Mesendoderm (in vitro differentiated cells): Measurements from ENCODE around the gene SAFB2.

Source experiments
- DNase-seq: peaks from one replicate; pipeline ENCODE4 v3.0.0; 2013
- H2AK5ac ChIP-seq: 2 replicates; pipeline ENCODE4 v1.6.1; 2013; ENCODE audit warnings: low read length, inconsistent platforms
- H2BK120ac ChIP-seq: 2 replicates; pipeline ENCODE4 v1.6.1; 2013; ENCODE audit warnings: low read depth, mild to moderate bottlenecking, low read length, moderate library complexity, mixed read lengths
- H2BK15ac ChIP-seq: replicated peaks from 2 replicates; pipeline ENCODE4 v1.6.1; 2013; ENCODE audit warnings: low read depth, mild to moderate bottlenecking, moderate library complexity
- H2BK5ac ChIP-seq: 2 replicates; pipeline ENCODE4 v1.6.1; 2013; ENCODE audit warnings: low read length, inconsistent platforms
- H3K18ac ChIP-seq: 2 replicates; pipeline ENCODE4 v1.6.1; 2013; ENCODE audit warnings: mild to moderate bottlenecking, low read length, mixed read lengths
- H3K23ac ChIP-seq: one replicate; pipeline ENCODE4 v1.6.1; 2013; ENCODE audit warnings: low read length
- H3K27ac ChIP-seq: 2 replicates; pipeline ENCODE4 v1.5.1; 2013; ENCODE audit warnings: low read depth, mild to moderate bottlenecking, inconsistent platforms, low read length, moderate library complexity
- H3K27me3 ChIP-seq: 2 replicates; pipeline ENCODE4 v1.6.1; 2013; ENCODE audit warnings: low read length, control low read depth, mild to moderate bottlenecking, inconsistent platforms; ENCODE audit not compliant: insufficient read depth, poor library complexity
- H3K36me3 ChIP-seq: 2 replicates; pipeline ENCODE4 v1.6.1; 2013; ENCODE audit warnings: low read length, inconsistent platforms; ENCODE audit not compliant: control insufficient read depth, insufficient read depth
- H3K4ac ChIP-seq: one replicate; pipeline ENCODE4 v1.6.1; 2013; ENCODE audit warnings: low read depth, mild to moderate bottlenecking, low read length, moderate library complexity
- H3K4me1 ChIP-seq: 2 replicates; pipeline ENCODE4 v1.6.1; 2013; ENCODE audit warnings: low read depth, low read length, inconsistent platforms; ENCODE audit not compliant: control insufficient read depth
- H3K4me2 ChIP-seq: 2 replicates; pipeline ENCODE4 v1.6.1; 2013; ENCODE audit warnings: low read length
- H3K4me3 ChIP-seq: 2 replicates; pipeline ENCODE4 v1.5.1; 2013; ENCODE audit warnings: mild to moderate bottlenecking, low read length
- H3K56ac ChIP-seq: one replicate; pipeline ENCODE4 v1.6.1; 2013; ENCODE audit warnings: low read length
- H3K79me1 ChIP-seq: 2 replicates; pipeline ENCODE4 v1.6.1; 2013; ENCODE audit warnings: low read length, inconsistent platforms
- H3K79me2 ChIP-seq: 2 replicates; pipeline ENCODE4 v1.6.1; 2013; ENCODE audit warnings: mild to moderate bottlenecking, low read length; ENCODE audit not compliant: control insufficient read depth, insufficient read depth
- H3K9ac ChIP-seq: 2 replicates; pipeline ENCODE4 v1.6.1; 2013; ENCODE audit warnings: low read length, inconsistent platforms
- H4K5ac ChIP-seq: one replicate; pipeline ENCODE4 v1.6.1; 2013; ENCODE audit warnings: low read length
- H4K8ac ChIP-seq: one replicate; pipeline ENCODE4 v1.6.1; 2013; ENCODE audit warnings: low read depth, mild to moderate bottlenecking, control low read depth, low read length, moderate library complexity
- WGBS: extraction: QIAGEN DNeasy Blood & Tissue Kit; methylation state at CpG from one replicate; pipeline ENCODE4 v1.1.7; 2013; ENCODE audit warnings: low lambda C conversion rate, missing lambda C conversion rate; ENCODE audit not compliant: insufficient coverage; ENCODE audit errors: extremely low coverage; 5-methylcytosine and 5-hydroxymethylcytosine counted together

SAFB2 gene

GRCh38 chr19:5665781-5666513 lies 43.4 kb upstream of the SAFB2 start:
- Histone ChIP-seq H2BK15ac (no peak overlapping the region), H3K18ac (no peak overlapping the region), H3K4me2 (no peak overlapping the region), H3K27me3 (no peaks in the 10 kb centered on the region), H2BK5ac (no peak overlapping the region), H3K4me1 (peaks cover 3% of the 10 kb centered on the region), H2BK120ac (no peak overlapping the region), H3K36me3 (peaks cover 20% of the 10 kb centered on the region), H3K79me2 (no peaks in the 10 kb centered on the region), H4K5ac (no peak overlapping the region), H3K9ac (no peak overlapping the region), H3K27ac (no peak overlapping the region), H3K4ac (no peak overlapping the region), H3K4me3 (no peak overlapping the region), H3K79me1 (no peaks in the 10 kb centered on the region), H3K56ac (no peak overlapping the region), H3K23ac (no peak overlapping the region), H2AK5ac (no peak overlapping the region), H4K8ac (no peak overlapping the region)
- no CpG with 5 or more reads among the region's 10 CpGs for WGBS
- DNase-seq = no peak

- Histone ChIP-seq H3K79me2 (no peaks in the 10 kb centered on the region), H3K9ac (no peak overlapping the region), H3K27me3 (no peaks in the 10 kb centered on the region), H2BK15ac (no peak overlapping the region), H3K18ac (no peak overlapping the region), H3K23ac (no peak overlapping the region), H2BK120ac (no peak overlapping the region), H4K8ac (no peak overlapping the region), H3K4me1 (peaks cover 3% of the 10 kb centered on the region), H4K5ac (no peak overlapping the region), H3K4me3 (no peak overlapping the region), H2BK5ac (no peak overlapping the region), H3K79me1 (no peaks in the 10 kb centered on the region), H3K56ac (no peak overlapping the region), H2AK5ac (no peak overlapping the region), H3K4ac (no peak overlapping the region), H3K4me2 (no peak overlapping the region), H3K36me3 (peaks cover 23% of the 10 kb centered on the region), H3K27ac (no peak overlapping the region)
- no peak for DNase-seq
- WGBS = no CpG with 5 or more reads among the region's 2 CpGs
These were observed 41.9 kb upstream of the SAFB2 start for GRCh38 chr19:5664515-5664914.

GRCh38 chr19:5663904-5664303 lies 41.3 kb upstream of the SAFB2 start:
- no peaks in the 10 kb centered on the region for H3K79me1 ChIP-seq

GRCh38 chr19:5661483-5661882 lies 38.9 kb upstream of the SAFB2 start:
- Histone ChIP-seq H3K27ac (no peak overlapping the region), H3K79me1 (no peaks in the 10 kb centered on the region), H4K8ac (no peak overlapping the region), H2AK5ac (no peak overlapping the region), H3K18ac (no peak overlapping the region), H2BK5ac (no peak overlapping the region), H3K36me3 (peaks cover 24% of the 10 kb centered on the region), H3K4me2 (no peak overlapping the region), H3K56ac (no peak overlapping the region), H3K4ac (no peak overlapping the region), H3K23ac (no peak overlapping the region), H3K4me3 (no peak overlapping the region), H4K5ac (no peak overlapping the region), H3K79me2 (no peaks in the 10 kb centered on the region), H3K4me1 (no peaks in the 10 kb centered on the region), H3K27me3 (no peaks in the 10 kb centered on the region), H3K9ac (no peak overlapping the region), H2BK120ac (no peak overlapping the region), H2BK15ac (no peak overlapping the region)
- WGBS = no CpG with 5 or more reads among the region's 42 CpGs
- DNase-seq = no peak

More at GRCh38 chr19:5663904-5664303, 41.3 kb upstream of the SAFB2 start:
- Histone ChIP-seq H3K18ac (no peak overlapping the region), H3K9ac (no peak overlapping the region), H2AK5ac (no peak overlapping the region), H3K56ac (no peak overlapping the region), H3K4ac (no peak overlapping the region), H2BK5ac (no peak overlapping the region), H3K4me3 (no peak overlapping the region), H3K23ac (no peak overlapping the region), H2BK15ac (no peak overlapping the region), H3K79me2 (no peaks in the 10 kb centered on the region), H3K27ac (no peak overlapping the region), H3K36me3 (peaks cover 22% of the 10 kb centered on the region), H3K4me1 (peaks cover 3% of the 10 kb centered on the region), H3K4me2 (no peak overlapping the region), H4K5ac (no peak overlapping the region), H2BK120ac (no peak overlapping the region), H3K27me3 (no peaks in the 10 kb centered on the region), H4K8ac (no peak overlapping the region)
- WGBS = no CpG with 5 or more reads among the region's 17 CpGs
- DNase-seq = no peak

- Histone ChIP-seq H3K36me3 (peaks cover 23% of the 10 kb centered on the region), H3K4me3 (no peak overlapping the region), H3K4ac (no peak overlapping the region), H2BK15ac (no peak overlapping the region), H3K27ac (no peak overlapping the region), H3K79me2 (no peaks in the 10 kb centered on the region), H2AK5ac (no peak overlapping the region), H4K5ac (no peak overlapping the region), H3K18ac (no peak overlapping the region), H3K4me1 (no peaks in the 10 kb centered on the region), H4K8ac (no peak overlapping the region), H3K79me1 (no peaks in the 10 kb centered on the region), H2BK5ac (no peak overlapping the region), H3K23ac (no peak overlapping the region), H3K27me3 (no peaks in the 10 kb centered on the region), H3K4me2 (no peak overlapping the region), H3K9ac (no peak overlapping the region), H3K56ac (no peak overlapping the region), H2BK120ac (no peak overlapping the region)
- DNase-seq = no peak
- no CpG with 5 or more reads among the region's 5 CpGs for WGBS
These were observed 32.8 kb upstream of the SAFB2 start for GRCh38 chr19:5655412-5655811.

- Histone ChIP-seq H2AK5ac (no peak overlapping the region), H3K79me1 (no peaks in the 10 kb centered on the region), H3K23ac (no peak overlapping the region), H3K27me3 (no peaks in the 10 kb centered on the region), H4K8ac (no peak overlapping the region), H2BK5ac (no peak overlapping the region), H3K4me3 (no peak overlapping the region), H3K56ac (no peak overlapping the region), H3K36me3 (peaks cover 23% of the 10 kb centered on the region), H3K27ac (no peak overlapping the region), H3K4me2 (no peak overlapping the region), H3K18ac (no peak overlapping the region), H3K9ac (no peak overlapping the region), H2BK120ac (no peak overlapping the region), H2BK15ac (no peak overlapping the region), H3K79me2 (no peaks in the 10 kb centered on the region), H3K4ac (no peak overlapping the region), H4K5ac (no peak overlapping the region), H3K4me1 (no peaks in the 10 kb centered on the region)
- DNase-seq = no peak
- WGBS = no CpG with 5 or more reads among the region's 5 CpGs
These were observed 32.4 kb upstream of the SAFB2 start for GRCh38 chr19:5654931-5655330.
